CD4-positive, alpha-beta T cell treated with Interleukin-17A for 1 hour (primary cell): ENCODE data around the gene RGMA.

Source experiments
- DNase-seq: peaks from one replicate; pipeline ENCODE4 v3.0.0-alpha.2; 2020

The RGMA gene

GRCh38 chr15:93089727-93090305 is 805 bp upstream of the RGMA start:
- no peak for DNase-seq

GRCh38 chr15:93088200-93088980 is 621 bp downstream of the RGMA start:
- DNase-seq = peak; percentile 7

- DNase-seq = peak; percentile 76
These were observed 1.2 kb downstream of the RGMA start for GRCh38 chr15:93087825-93088199.

GRCh38 chr15:93086791-93087190 is 2.2 kb downstream of the RGMA start:
- no peak for DNase-seq

- no peak for DNase-seq
These were observed 3.3 kb downstream of the RGMA start for GRCh38 chr15:93085692-93086091.

GRCh38 chr15:93082861-93083260 is 6.2 kb downstream of the RGMA start:
- DNase-seq = no peak

- DNase-seq = no peak
These were observed 7.6 kb downstream of the RGMA start for GRCh38 chr15:93081399-93081798.

- DNase-seq = no peak
These were observed 8.6 kb downstream of the RGMA start for GRCh38 chr15:93080451-93080850.

- no peak for DNase-seq
These were observed 12.1 kb downstream of the RGMA start for GRCh38 chr15:93076875-93077274.

- no peak for DNase-seq
These were observed 12.8 kb downstream of the RGMA start for GRCh38 chr15:93076217-93076616.

GRCh38 chr15:93074599-93074998 is 14.4 kb downstream of the RGMA start:
- no peak for DNase-seq

- no peak for DNase-seq
These were observed 15.5 kb downstream of the RGMA start for GRCh38 chr15:93073465-93073952.

GRCh38 chr15:93072411-93073394 is 16.3 kb downstream of the RGMA start:
- DNase-seq = no peak

GRCh38 chr15:93072011-93072410 is 17.0 kb downstream of the RGMA start:
- no peak for DNase-seq

GRCh38 chr15:93071469-93071936 is 17.5 kb downstream of the RGMA start:
- DNase-seq = no peak

- DNase-seq = no peak
These were observed 18.3 kb downstream of the RGMA start for GRCh38 chr15:93070551-93071296.

GRCh38 chr15:93070132-93070531 is 18.9 kb downstream of the RGMA start:
- no peak for DNase-seq

- no peak for DNase-seq
These were observed 20.3 kb downstream of the RGMA start for GRCh38 chr15:93068581-93069199.

GRCh38 chr15:93067649-93068085 is 21.3 kb downstream of the RGMA start:
- DNase-seq = no peak

GRCh38 chr15:93066834-93067648 is 22.0 kb downstream of the RGMA start:
- DNase-seq = no peak

GRCh38 chr15:93066224-93066681 is 22.8 kb downstream of the RGMA start:
- DNase-seq = no peak
